ENCODE data around the gene OTOG.

Gene OTOG

DNA sequence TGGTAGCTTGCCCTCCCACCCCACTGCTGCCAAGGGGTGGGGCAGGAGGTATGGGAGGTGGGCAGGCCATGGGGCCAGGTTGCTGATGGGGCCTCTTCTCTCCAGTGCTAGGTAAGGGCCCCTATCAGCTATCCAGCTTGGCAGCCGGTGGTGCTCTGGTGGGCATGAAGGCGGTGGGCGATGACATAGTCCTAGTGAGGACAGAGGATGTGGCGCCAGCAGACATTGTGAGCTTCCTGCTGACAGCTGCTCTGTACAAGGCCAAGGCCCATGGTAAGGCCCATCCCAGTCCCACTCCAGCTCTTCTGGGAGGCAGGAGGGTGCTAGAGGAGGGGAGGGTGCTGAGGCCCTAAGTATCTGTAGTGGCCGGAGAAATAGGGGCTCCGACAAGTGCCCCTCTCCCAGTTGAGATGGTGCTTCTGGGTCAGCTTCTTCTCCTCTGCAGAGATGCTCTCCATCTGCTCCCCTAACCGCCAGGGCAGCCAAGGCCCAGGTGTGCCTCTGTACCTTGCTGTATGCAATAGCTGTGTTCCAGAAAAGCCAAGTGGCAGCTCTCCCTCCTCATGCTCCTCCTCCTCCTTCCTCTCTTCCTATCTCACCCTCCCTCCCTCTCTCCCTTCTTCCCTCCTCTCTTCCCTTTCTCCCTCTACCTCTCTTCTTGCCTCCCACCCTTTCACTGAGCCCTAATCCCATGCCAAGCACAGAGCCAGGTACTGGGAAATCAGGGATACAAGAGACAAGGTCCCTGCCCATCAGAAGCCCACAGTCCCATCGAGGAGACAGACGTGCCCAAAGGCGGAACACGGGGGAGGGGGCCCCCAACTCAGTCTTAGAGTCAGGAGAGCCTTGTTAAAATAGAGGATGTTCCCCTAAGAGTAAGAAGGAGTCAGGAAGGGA lies 55.3 kb downstream of the OTOG start:
- no peak for DNase-seq (ENCODE audit: low read depth in 2 of 2, low spot score in 1 of 2)

DNA sequence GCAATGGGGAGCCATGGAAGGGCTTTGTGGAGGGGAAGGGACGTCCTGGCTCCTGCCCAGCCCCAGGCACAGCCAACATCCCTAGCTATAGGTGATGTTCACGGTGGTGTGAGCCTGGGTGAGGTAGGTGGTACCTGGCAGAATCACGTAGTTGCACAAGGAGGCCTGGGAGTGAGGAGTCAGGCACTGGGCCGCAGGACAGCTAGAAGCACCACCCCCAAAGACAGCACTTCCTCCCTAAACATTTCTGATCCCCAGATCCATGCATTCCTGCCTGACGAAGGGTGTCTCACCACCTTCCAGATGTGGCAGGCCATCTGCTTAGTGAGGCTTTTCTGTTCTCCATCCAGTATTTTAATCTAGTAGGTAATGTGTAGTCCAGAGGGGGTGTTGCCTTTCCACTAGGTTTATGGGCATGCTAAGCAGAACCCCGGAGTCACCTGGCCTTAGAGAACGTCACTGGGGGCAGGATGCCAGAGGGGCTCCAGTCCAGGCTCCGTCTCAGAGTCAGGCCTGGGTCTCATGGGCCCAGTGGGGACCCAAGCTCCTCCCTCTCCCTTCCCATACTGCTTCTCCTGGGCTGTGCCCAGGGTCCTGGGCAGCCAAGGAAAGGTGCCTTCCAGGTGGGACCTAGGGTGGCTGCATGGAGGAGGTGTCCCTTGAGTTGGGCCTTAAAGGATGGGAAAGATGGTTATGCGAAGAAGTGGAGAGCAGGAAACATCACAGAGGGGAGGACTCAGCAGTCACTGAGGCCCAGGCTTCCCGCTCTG lies 56.2 kb downstream of the OTOG start:
- DNase-seq (ENCODE audit: low read depth in 2 of 2, low spot score in 1 of 2) = no peak

DNA sequence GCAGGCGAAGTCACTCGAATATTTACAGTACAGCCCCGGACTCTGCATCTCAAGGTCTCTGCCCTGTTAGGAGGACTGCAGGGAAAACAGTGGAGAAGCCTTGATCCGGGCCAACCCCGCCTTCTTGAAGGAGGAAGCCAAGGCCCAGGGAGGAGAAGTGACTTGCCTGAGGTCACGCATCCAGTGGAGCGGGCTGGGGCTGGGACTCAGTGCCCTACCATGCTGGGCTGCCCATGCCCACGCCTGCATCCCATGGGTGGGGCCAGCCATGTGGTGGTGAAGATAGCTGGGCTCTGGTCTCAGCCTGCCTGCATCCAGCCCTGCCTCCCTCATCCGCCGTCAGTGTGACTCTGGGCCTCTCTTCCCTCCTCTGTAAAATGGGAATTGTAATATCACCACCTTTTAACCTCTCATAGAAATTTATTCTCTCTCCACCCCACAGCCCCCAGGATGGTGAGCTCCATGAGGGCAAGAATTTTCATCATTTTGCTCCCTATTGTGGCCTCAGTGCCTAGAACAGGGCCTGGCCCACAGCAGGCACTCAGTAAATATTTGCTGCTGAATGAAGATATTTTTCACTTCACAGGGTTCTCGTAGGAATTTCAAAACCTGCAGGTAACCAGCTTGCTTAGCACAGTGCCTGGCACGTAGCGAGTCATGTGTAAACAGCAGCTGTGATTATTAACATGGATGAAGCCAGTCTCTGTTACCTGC lies 57.3 kb downstream of the OTOG start:
- no peak for DNase-seq (ENCODE audit: low read depth in 2 of 2, low spot score in 1 of 2)

DNA sequence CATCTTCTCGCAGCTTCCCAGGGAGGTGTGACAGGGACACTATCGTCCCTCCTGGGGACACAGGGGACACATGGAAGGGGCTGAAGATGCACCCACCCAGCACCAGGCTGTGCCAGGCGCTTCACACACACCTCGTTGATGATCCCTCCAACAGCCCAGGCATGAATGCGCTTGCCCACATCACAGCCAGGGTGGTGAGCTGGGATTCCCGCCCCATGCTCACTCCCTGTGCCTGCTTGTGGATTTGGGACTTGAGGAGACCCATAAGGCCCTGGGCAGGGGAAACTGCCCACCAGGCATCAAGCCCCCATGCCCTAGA lies 57.8 kb downstream of the OTOG start:
- no peak for DNase-seq (ENCODE audit: low read depth in 2 of 2, low spot score in 1 of 2)

GRCh38 chr11:17605651-17606122 lies 58.6 kb downstream of the OTOG start:
- DNase-seq (ENCODE audit: low read depth in 2 of 2, low spot score in 1 of 2) = no peak

DNA sequence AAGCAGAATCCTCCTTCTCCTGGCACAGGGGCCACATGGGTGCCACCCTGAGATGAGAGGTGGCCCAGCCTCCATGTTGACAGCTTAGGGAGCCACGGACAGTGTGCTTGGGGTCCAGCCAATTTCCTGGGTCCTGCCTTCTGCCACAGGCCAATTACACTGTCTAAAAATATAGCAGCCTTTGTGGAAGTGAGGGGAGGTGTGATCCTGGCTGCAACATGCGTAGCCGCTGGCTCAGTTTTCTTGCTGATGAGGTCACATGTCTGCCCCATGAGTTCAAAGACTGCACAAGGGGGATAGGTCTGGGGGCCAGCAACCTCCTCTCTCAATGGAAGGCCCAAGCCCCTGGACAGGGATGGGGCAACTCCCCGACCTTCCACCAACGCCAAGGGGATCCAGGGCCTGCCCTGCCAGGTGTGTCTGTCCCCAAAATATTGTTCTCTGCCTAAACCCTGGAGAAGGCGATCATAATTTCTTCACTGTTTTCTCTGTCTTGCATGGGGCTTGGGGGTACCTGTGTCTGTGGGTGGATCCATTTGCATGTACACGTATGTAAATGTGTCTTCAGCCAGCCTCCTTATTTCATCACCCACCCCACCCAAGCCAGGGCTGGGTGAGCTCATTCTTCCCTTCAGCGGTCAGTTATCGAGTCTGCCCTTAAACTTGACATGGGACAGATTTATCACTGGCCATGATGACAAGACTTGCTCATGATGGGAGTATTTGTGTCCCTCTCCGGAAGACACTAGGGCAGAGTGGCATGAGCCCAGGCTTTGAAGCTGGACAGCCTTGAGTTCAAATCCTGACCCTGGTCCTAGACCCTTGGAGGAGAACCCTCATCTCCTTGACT lies 59.4 kb downstream of the OTOG start:
- DNase-seq (ENCODE audit: low read depth in 2 of 2, low spot score in 1 of 2) = no peak

- no peak for DNase-seq (ENCODE audit: low read depth in 2 of 2, low spot score in 1 of 2)
Measured at GRCh38 chr11:17607083-17607429, 60.0 kb downstream of the OTOG start.

GRCh38 chr11:17607591-17608570 lies 60.8 kb downstream of the OTOG start:
- DNase-seq (ENCODE audit: low read depth in 2 of 2, low spot score in 1 of 2) = no peak

DNA sequence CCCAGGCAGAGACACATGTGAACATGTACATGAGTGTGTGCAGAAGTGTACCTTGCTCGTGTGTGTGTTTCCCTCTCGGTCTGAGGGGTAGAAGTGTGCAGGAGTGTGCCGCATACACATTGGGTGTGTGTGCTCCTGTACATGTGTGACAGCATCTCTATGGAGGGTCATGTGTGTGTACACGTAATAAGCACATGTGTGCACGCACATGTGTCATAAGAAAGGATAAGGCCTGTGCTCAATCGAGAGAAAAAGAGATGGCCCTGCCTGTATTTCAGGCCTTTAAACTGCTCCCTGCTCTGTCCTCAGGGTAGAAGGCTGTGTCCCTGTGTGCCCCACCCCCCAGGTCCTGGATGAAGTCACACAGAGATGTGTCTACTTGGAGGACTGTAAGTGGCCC lies 61.8 kb downstream of the OTOG start:
- DNase-seq (ENCODE audit: low read depth in 2 of 2, low spot score in 1 of 2) = no peak

GRCh38 chr11:17609291-17610084 lies 62.4 kb downstream of the OTOG start:
- no peak for DNase-seq (ENCODE audit: low read depth in 2 of 2, low spot score in 1 of 2)

GRCh38 chr11:17610085-17610894 lies 63.2 kb downstream of the OTOG start:
- no peak for DNase-seq (ENCODE audit: low read depth in 2 of 2, low spot score in 1 of 2)

DNA sequence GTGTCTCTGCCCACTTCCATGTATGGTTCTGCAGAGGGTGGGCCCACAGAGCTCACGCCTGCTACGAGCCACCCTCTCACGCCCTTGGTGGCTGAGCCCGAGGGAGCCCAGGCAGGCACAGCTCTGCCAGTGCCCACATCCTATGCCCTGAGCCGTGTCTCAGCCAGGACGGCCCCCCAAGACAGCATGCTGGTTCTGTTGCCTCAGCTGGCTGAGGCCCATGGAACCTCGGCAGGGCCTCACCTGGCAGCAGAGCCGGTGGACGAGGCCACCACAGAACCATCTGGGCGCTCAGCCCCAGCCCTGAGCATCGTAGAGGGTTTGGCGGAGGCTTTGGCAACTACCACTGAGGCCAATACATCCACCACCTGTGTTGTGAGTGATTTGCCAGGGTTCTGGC lies 64.0 kb downstream of the OTOG start:
- DNase-seq (ENCODE audit: low read depth in 2 of 2, low spot score in 1 of 2) = no peak

DNA sequence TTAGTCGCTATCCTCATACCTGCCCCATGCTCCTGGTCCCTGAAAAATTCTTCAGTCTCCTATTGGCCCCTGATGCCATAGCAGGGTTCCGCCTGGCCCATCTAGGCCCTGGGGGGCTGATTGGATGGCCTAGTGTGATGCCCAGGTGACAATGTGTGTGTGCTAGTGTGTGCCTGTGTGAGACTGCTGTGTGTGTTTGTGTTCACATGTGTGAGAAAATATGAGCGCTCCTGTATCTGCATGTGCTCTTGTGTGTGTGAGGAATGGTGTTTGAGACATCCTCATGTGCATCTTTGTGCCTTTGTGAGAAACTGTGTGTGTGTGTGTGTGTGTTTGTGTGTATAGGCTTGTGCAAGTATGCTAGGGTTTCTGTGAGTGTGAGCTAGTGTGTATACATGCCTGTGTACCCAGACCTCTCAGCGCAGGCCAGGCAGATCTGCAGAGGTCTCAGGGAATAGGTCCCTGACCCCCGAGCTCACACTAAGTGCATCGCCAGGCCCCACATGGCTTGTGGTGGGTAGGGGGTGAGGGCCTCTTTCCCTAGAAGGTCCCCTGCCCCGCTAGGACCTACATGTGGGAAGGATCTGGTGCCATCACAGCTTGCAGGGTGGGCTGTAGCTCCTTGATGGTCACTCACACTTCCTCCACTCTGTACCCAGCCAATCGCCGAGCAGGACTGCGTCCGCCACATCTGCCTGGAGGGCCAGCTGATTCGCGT lies 64.6 kb downstream of the OTOG start:
- DNase-seq (ENCODE audit: low read depth in 2 of 2, low spot score in 1 of 2) = no peak

DNA sequence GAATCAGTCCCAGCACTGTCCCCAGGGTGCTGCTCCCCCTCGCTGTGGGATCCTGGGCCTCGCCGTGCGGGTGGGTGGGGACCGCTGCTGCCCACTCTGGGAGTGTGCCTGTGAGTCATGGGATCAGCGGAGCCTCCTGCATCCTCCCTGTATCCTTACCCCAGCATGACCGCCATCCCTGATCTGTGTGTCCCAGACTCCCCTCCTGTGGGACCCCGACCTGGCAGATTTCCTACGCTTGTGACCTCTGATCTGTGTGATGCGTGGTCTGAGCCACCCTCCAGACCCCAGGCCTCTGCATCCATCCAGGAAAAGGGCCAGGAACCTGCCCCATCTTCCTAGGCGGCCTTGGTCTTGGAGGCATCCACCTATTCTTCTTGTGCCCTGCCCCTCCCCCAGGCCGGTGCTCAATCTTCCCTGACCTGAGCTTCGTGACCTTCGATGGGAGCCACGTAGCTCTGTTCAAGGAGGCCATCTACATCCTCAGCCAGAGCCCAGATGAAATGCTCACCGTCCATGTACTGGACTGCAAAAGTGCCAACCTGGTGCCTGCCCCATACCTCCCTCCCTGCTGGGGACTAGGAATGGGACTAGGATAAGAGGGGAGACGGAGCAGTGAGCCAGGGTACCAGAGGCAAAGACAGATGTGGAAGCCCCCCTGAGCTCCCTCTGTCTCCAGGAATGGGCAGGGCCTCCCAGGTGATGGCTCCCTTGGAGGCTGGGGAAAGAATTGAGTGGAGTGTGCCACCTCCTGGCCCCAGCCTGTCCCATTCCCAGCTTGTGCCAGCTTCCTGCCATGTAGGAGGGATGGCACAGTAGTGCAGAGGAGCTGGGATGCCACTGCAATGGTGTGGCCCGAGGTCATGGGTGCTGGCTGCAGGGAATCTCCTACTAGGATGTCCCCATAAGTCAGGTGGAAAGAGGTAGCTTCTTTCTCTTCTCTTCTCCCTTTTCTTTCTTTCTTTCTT lies 65.4 kb downstream of the OTOG start:
- DNase-seq (ENCODE audit: low read depth in 2 of 2, low spot score in 1 of 2) = no peak

GRCh38 chr11:17613428-17613962 lies 66.4 kb downstream of the OTOG start:
- no peak for DNase-seq (ENCODE audit: low read depth in 2 of 2, low spot score in 1 of 2)

GRCh38 chr11:17613983-17614382 lies 66.9 kb downstream of the OTOG start:
- DNase-seq (ENCODE audit: low read depth in 2 of 2, low spot score in 1 of 2) = no peak
